Effector CD4-positive, alpha-beta T cell (primary cell): ENCODE measurements around the gene PRDM16.

Source experiments
- DNase-seq: peaks from one replicate; pipeline ENCODE4 v3.0.0-alpha.2; 2020

PRDM16 gene

GRCh38 chr1:3249231-3249630 lies 180.2 kb downstream of the PRDM16 start:
- no peak for DNase-seq

- no peak for DNase-seq
Observed at GRCh38 chr1:3249631-3250501, 180.9 kb downstream of the PRDM16 start.

- DNase-seq, result no peak
Observed at GRCh38 chr1:3250624-3251023, 181.6 kb downstream of the PRDM16 start.

GRCh38 chr1:3251099-3251806 lies 182.2 kb downstream of the PRDM16 start:
- DNase-seq, result no peak

GRCh38 chr1:3251807-3252428 lies 182.9 kb downstream of the PRDM16 start:
- DNase-seq, result no peak

- DNase-seq, result no peak
Observed at GRCh38 chr1:3255680-3256079, 186.7 kb downstream of the PRDM16 start.

- no peak for DNase-seq
Observed at GRCh38 chr1:3257788-3258187, 188.8 kb downstream of the PRDM16 start.

- no peak for DNase-seq
Observed at GRCh38 chr1:3258386-3259003, 189.5 kb downstream of the PRDM16 start.

- no peak for DNase-seq
Observed at GRCh38 chr1:3259020-3259419, 190.0 kb downstream of the PRDM16 start.

GRCh38 chr1:3261007-3261968 lies 192.3 kb downstream of the PRDM16 start:
- no peak for DNase-seq

GRCh38 chr1:3261969-3262579 lies 193.1 kb downstream of the PRDM16 start:
- DNase-seq, result no peak

GRCh38 chr1:3262681-3263286 lies 193.8 kb downstream of the PRDM16 start:
- DNase-seq, result no peak

GRCh38 chr1:3263790-3264189 lies 194.8 kb downstream of the PRDM16 start:
- no peak for DNase-seq

GRCh38 chr1:3264456-3264855 lies 195.5 kb downstream of the PRDM16 start:
- no peak for DNase-seq

- DNase-seq, result no peak
Observed at GRCh38 chr1:3265835-3266805, 197.1 kb downstream of the PRDM16 start.

- DNase-seq, result no peak
Observed at GRCh38 chr1:3266870-3267549, 198.0 kb downstream of the PRDM16 start.

- no peak for DNase-seq
Observed at GRCh38 chr1:3267550-3268270, 198.7 kb downstream of the PRDM16 start.

- no peak for DNase-seq
Observed at GRCh38 chr1:3268281-3268680, 199.3 kb downstream of the PRDM16 start.
